BE2C (cell line): ENCODE data around the gene MYLK.

Source experiments
- DNase-seq: peaks from one replicate; pipeline ENCODE4 v3.0.0-alpha.2; 2020
- H3K27me3 ChIP-seq: fragments of 250-450 bp; sonication (Bioruptor Pico); 2 replicates; pipeline ENCODE4 v1.5.1; 2020; ENCODE audit warnings: mild to moderate bottlenecking
- H3K36me3 ChIP-seq: fragments of 250-450 bp; sonication (Bioruptor Pico); 2 replicates; pipeline ENCODE4 v1.5.1; 2020; ENCODE audit warnings: mild to moderate bottlenecking
- H3K4me1 ChIP-seq: fragments of 250-450 bp; sonication (Bioruptor Pico); 2 replicates; pipeline ENCODE4 v1.5.1; 2020
- H3K4me3 ChIP-seq: 2 replicates; pipeline ENCODE4 v1.5.1; 2011; ENCODE audit warnings: low read depth, low read length
- H3K9me3 ChIP-seq: fragments of 250-450 bp; sonication (Bioruptor Pico); 2 replicates; pipeline ENCODE4 v1.5.1; 2020
- CTCF ChIP-seq: IDR thresholded peaks from 2 replicates; pipeline ENCODE4 v1.5.1; 2012; ENCODE audit warnings: mild to moderate bottlenecking, low read depth, low read length

Gene MYLK

GRCh38 chr3:123802007-123802625 is 82.0 kb downstream of the MYLK start:
- DNase-seq, result no peak

GRCh38 chr3:123801474-123801873 is 82.7 kb downstream of the MYLK start:
- Histone ChIP-seq H3K4me1 (peaks cover 7% of the 10 kb centered on the region), H3K27me3 (no peaks in the 10 kb centered on the region), H3K4me3 (no peak overlapping the region), H3K36me3 (no peaks in the 10 kb centered on the region), H3K9me3 (no peaks in the 10 kb centered on the region)
- DNase-seq, result no peak
- TF ChIP-seq CTCF, result no peak

More at GRCh38 chr3:123802007-123802625, 82.0 kb downstream of the MYLK start:
- H3K9me3 ChIP-seq, result no peaks in the 10 kb centered on the region
- TF ChIP-seq CTCF, result no peak
- H3K4me1 ChIP-seq, result peaks cover 7% of the 10 kb centered on the region
- H3K27me3 ChIP-seq, result no peaks in the 10 kb centered on the region
- H3K36me3 ChIP-seq, result no peaks in the 10 kb centered on the region
- H3K4me3 ChIP-seq, result no peak overlapping the region

GRCh38 chr3:123800362-123800682 is 83.8 kb downstream of the MYLK start:
- no peaks in the 10 kb centered on the region for H3K36me3 ChIP-seq
- H3K4me3 ChIP-seq, result no peak overlapping the region
- H3K4me1 ChIP-seq, result peaks cover 7% of the 10 kb centered on the region
- no peak for TF ChIP-seq CTCF
- DNase-seq, result no peak
- no peaks in the 10 kb centered on the region for H3K9me3 ChIP-seq
- H3K27me3 ChIP-seq, result no peaks in the 10 kb centered on the region

GRCh38 chr3:123799544-123800361 is 84.4 kb downstream of the MYLK start:
- no peak overlapping the region for H3K4me3 ChIP-seq
- peaks cover 3% of the 10 kb centered on the region for H3K4me1 ChIP-seq
- no peak for DNase-seq
- no peaks in the 10 kb centered on the region for H3K36me3 ChIP-seq
- no peaks in the 10 kb centered on the region for H3K27me3 ChIP-seq
- H3K9me3 ChIP-seq, result no peaks in the 10 kb centered on the region
- TF ChIP-seq CTCF, result no peak

GRCh38 chr3:123798550-123798949 is 85.6 kb downstream of the MYLK start:
- H3K27me3 ChIP-seq, result no peaks in the 10 kb centered on the region
- H3K9me3 ChIP-seq, result no peaks in the 10 kb centered on the region
- DNase-seq, result no peak
- TF ChIP-seq CTCF, result no peak
- H3K4me3 ChIP-seq, result no peak overlapping the region
- no peaks in the 10 kb centered on the region for H3K36me3 ChIP-seq
- H3K4me1 ChIP-seq, result no peaks in the 10 kb centered on the region
